Fibroblast of lung (primary cell): Measurements from ENCODE around the gene TTF2. TPM values are rescaled to one million over a fixed set of nuclear protein-coding genes. Genes with fewer than 3 reads are reported as not detected.
"Not testable (repeated sequence)": the region's sequence is repeated elsewhere in the genome, so short reads cannot be mapped to it uniquely, and the experiment has no call there.

Source experiments
- DNase-seq, 2 donors: peaks; one replicate each; pipeline versions ENCODE4 v3.0.0 to v3.0.0-alpha.2; 2010; ENCODE audit warnings: low read depth in 2 of 2
- H2AFZ ChIP-seq: 2 replicates; pipeline ENCODE4 v1.5.1; 2012; ENCODE audit warnings: low read length, control low read depth, inconsistent platforms
- H3K27ac ChIP-seq: 2 replicates; pipeline ENCODE4 v1.5.1; 2011; ENCODE audit warnings: low read length, control low read depth; ENCODE audit not compliant: insufficient read depth
- H3K27me3 ChIP-seq: 2 replicates; pipeline ENCODE4 v1.5.1; 2011; ENCODE audit warnings: mild to moderate bottlenecking, low read length; ENCODE audit not compliant: control insufficient read depth, insufficient read depth
- H3K36me3 ChIP-seq: 2 replicates; pipeline ENCODE4 v1.5.1; 2011; ENCODE audit warnings: low read length; ENCODE audit not compliant: control insufficient read depth, insufficient read depth
- H3K4me1 ChIP-seq: 2 replicates; pipeline ENCODE4 v1.5.1; 2011; ENCODE audit warnings: low read length; ENCODE audit not compliant: control insufficient read depth, insufficient read depth; ENCODE audit errors: extremely low read depth
- H3K4me2 ChIP-seq: 2 replicates; pipeline ENCODE4 v1.5.1; 2011; ENCODE audit warnings: low read length, control low read depth; ENCODE audit not compliant: insufficient read depth; ENCODE audit errors: extremely low read depth
- H3K4me3 ChIP-seq, 4 experiments: fragments of 200-600 bp in 1 of 4; sonication (generic) in 1 of 4; replicated peaks in 1 of 4; 2 replicates each; pipeline ENCODE4 v1.5.1; 2011 to 2016; ENCODE audit warnings: low read length in 4 of 4, low read depth in 3 of 4, mild to moderate bottlenecking in 3 of 4, control low read depth in 2 of 4, inconsistent platforms in 1 of 4, mixed read lengths in 1 of 4; ENCODE audit not compliant: insufficient read depth in 1 of 4; ENCODE audit errors: control extremely low read depth in 1 of 4
- H3K79me2 ChIP-seq: 2 replicates; pipeline ENCODE4 v1.5.1; 2012; ENCODE audit warnings: mild to moderate bottlenecking, low read length, inconsistent platforms; ENCODE audit not compliant: control insufficient read depth, insufficient read depth
- H3K9ac ChIP-seq: 2 replicates; pipeline ENCODE4 v1.5.1; 2011; ENCODE audit warnings: mild to moderate bottlenecking, low read length, control low read depth; ENCODE audit not compliant: insufficient read depth
- H3K9me3 ChIP-seq: 2 replicates; pipeline ENCODE4 v1.5.1; 2012; ENCODE audit warnings: low read depth, low read length; ENCODE audit not compliant: control insufficient read depth, insufficient read depth
- H4K20me1 ChIP-seq: 2 replicates; pipeline ENCODE4 v1.5.1; 2011; ENCODE audit warnings: low read length; ENCODE audit not compliant: control insufficient read depth, insufficient read depth; ENCODE audit errors: extremely low read depth
- CTCF ChIP-seq, 2 donors: IDR thresholded peaks in 1 of 2; conservative IDR thresholded peaks in 1 of 2; 1 replicate in 1 of 2; 2 replicates in 1 of 2; pipeline ENCODE4 v1.5.1; 2011 to 2012; ENCODE audit warnings: low read length in 2 of 2, control low read depth in 1 of 2, inconsistent platforms in 1 of 2, low read depth in 1 of 2, mild to moderate bottlenecking in 1 of 2
- EZH2 ChIP-seq: IDR thresholded peaks from 2 replicates; pipeline ENCODE4 v1.5.1; 2012; ENCODE audit warnings: low read length, control low read depth, mild to moderate bottlenecking; ENCODE audit errors: missing control alignments
- polyA plus RNA-seq, 2 donors: library from polyadenylated mRNA; depleted of rRNA in 1 of 2; stranded (reverse) in 1 of 2; unstranded in 1 of 2; fragments of >200 nt; gene quantifications; 2 replicates each; pipeline ENCODE4 v1.2.1, GENCODE V29; 2011 to 2012; ENCODE audit warnings: missing spikeins in 1 of 2
- total RNA-seq: library from RNA; depleted of rRNA; stranded (reverse); fragments of >200 nt; gene quantifications from 2 replicates; pipeline ENCODE4 v1.2.1, GENCODE V29; 2014

The TTF2 gene
- total and polyA plus RNA-seq, 2 donors (not counting 1 experiment from before 2014, with no cell fraction given) = 10.0 to 13.2 TPM

GRCh38 chr1:117098287-117098890, 38.3 kb downstream of the TTF2 start:
- Histone ChIP-seq H3K36me3 (peaks cover 6% of the 10 kb centered on the region), H2AFZ (no peak overlapping the region), H3K27me3 (no peaks in the 10 kb centered on the region), H3K79me2 (no peaks in the 10 kb centered on the region), H3K9ac (no peak overlapping the region), H3K27ac (no peak overlapping the region), H3K4me3 (no peak overlapping the region), H4K20me1 (no peaks in the 10 kb centered on the region), H3K4me2 (no peak overlapping the region), H3K9me3 (no peaks in the 10 kb centered on the region), H3K4me1 (peaks cover 25% of the 10 kb centered on the region)
- no peak for TF ChIP-seq EZH2
- no peak for DNase-seq

DNA sequence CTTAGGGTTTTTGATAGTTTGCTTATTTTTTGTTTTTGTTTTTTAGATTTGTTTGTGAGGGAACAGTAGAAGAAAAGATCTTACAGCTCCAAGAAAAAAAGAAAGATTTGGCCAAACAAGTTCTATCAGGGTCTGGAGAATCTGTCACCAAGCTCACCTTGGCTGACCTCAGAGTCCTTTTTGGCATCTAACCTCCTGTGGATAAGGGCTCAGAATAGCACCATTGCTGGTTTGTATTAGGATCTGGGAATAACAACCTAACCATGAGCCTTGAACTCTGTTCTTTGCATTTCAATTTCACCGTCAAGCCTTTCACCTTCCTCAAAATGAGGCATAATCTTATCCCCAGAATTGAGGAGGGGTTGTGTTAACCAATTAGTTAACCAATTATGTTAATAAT, 41.2 kb downstream of the TTF2 start:
- H3K27ac ChIP-seq = no peak overlapping the region
- no peaks in the 10 kb centered on the region for H3K9me3 ChIP-seq
- H3K36me3 ChIP-seq = peaks cover 6% of the 10 kb centered on the region
- no peaks in the 10 kb centered on the region for H4K20me1 ChIP-seq
- H3K4me2 ChIP-seq = no peak overlapping the region
- peaks cover 6% of the 10 kb centered on the region for H3K4me1 ChIP-seq
- H3K27me3 ChIP-seq = no peaks in the 10 kb centered on the region
- H2AFZ ChIP-seq = no peak overlapping the region
- no peak for DNase-seq
- TF ChIP-seq EZH2 = no peak
- TF ChIP-seq CTCF (conservative IDR thresholded peaks at IDR 0.05 in 1 of 2, IDR thresholded peaks at IDR 0.05 in 1 of 2; ENCODE audit: low read depth in 1 of 2, low read length in 2 of 2) = no peak
- no peak overlapping the region for H3K4me3 ChIP-seq
- no peaks in the 10 kb centered on the region for H3K79me2 ChIP-seq
- H3K9ac ChIP-seq = no peak overlapping the region

DNA sequence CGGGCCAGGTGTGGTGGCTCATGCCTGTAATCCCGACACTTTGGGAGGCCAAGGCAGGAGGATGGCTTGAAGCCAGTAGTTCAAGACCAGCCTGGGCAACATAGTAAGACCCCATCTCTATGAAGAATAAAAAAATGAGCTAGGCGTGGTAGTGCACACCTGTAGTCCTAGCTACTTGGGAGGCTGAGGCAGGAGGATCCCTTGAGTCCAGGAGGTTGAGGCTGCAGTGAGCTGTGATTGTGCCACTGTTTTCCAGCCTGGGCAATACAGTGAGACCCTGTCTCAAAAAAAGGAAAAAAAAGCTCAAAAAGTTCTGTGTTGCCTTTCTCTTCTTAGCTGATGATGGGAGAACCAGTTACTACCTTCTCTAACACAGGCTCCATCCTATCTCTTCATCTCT, 41.7 kb downstream of the TTF2 start:
- DNase-seq, H3K36me3 ChIP-seq, H3K9ac ChIP-seq, H4K20me1 ChIP-seq, H3K27me3 ChIP-seq, H3K79me2 ChIP-seq, H3K4me1 ChIP-seq, H3K9me3 ChIP-seq, H2AFZ ChIP-seq, H3K4me2 ChIP-seq, H3K27ac ChIP-seq, H3K4me3 ChIP-seq: not testable (repeated sequence)

- H3K4me1 ChIP-seq = no peaks in the 10 kb centered on the region
- no peaks in the 10 kb centered on the region for H3K9me3 ChIP-seq
- TF ChIP-seq EZH2 (no peak), CTCF (conservative IDR thresholded peaks at IDR 0.05 in 1 of 2, IDR thresholded peaks at IDR 0.05 in 1 of 2; ENCODE audit: low read depth in 1 of 2, low read length in 2 of 2) (no peak)
- H2AFZ ChIP-seq = no peak overlapping the region
- peak in 1 of 2 donors; percentile 45 for DNase-seq
- H3K9ac ChIP-seq = no peak overlapping the region
- H3K4me3 ChIP-seq = no peak overlapping the region
- H3K27ac ChIP-seq = no peak overlapping the region
- H4K20me1 ChIP-seq = no peaks in the 10 kb centered on the region
- H3K27me3 ChIP-seq = no peaks in the 10 kb centered on the region
- no peaks in the 10 kb centered on the region for H3K79me2 ChIP-seq
- peaks cover 3% of the 10 kb centered on the region for H3K36me3 ChIP-seq
- H3K4me2 ChIP-seq = no peak overlapping the region
Measured at GRCh38 chr1:117104986-117105385, 44.9 kb downstream of the TTF2 start.
